SK-MEL-5 (cell line): ENCODE measurements around the gene TMEM119. TPM values are rescaled to one million over a fixed set of nuclear protein-coding genes. Genes with fewer than 3 reads are reported as not detected.
A peak's percentile ranks its signal among the peaks of the same experiment; 100 is the strongest.
"Not testable (repeated sequence)": the region's sequence is repeated elsewhere in the genome, so short reads cannot be mapped to it uniquely, and the experiment has no call there.

Source experiments
- DNase-seq: peaks from one replicate; pipeline ENCODE4 v3.0.0-alpha.2; 2016; ENCODE audit warnings: low read depth, low spot score
- in situ Hi-C: cut with HindIII; loops from 2 replicates; pipeline ENCODE4 v1.10.0; 2016; ENCODE audit warnings: low sequenced_read_pairs, high pct_unique_total_duplicates, low pct_unique_long_range_greater_than_20kb
- total RNA-seq: library from RNA; depleted of rRNA; stranded (reverse); fragments of >200 nt; shearing (Covaris generic); gene quantifications from 2 replicates; pipeline ENCODE4 v1.2.3, GENCODE V29; 2014

Gene TMEM119
- total RNA-seq, 1 experiment from 2014 or later = not detected

DNA sequence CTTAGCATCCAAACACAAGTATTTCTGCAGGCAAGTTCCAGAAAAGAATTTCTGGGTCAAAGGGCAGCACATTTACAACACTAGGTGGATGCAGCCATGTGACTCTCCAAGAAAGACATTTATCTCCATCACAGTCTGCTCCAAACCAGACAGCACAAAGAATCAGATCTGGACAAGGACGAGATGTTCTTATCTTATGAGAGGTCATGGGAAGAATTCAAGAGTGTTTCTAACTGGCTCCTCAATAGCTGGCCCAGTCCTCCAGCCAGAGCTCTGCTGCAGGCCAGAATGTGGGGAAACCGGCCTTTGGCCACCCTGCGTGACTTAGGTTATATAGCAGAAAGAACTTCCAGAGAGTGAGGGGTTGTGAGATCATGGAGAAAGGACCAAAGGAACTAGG is 17.4 kb downstream of the TMEM119 start:
- no peak for DNase-seq

DNA sequence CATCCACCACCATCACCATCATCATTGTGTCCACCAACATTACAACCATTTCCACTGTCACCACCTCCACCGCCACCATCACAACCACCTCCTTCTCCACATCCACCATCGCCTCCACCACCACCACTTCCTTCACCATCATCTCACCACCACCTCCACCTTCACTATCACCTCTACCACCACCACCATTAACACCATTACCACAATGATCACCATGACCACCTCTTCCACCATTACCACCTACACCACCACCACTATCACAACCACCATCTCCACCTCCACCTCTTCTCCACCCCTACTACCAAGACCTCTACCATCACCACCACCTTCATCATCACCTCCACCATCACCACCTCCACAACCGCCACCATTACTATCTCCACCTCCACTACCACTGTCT is 19.1 kb downstream of the TMEM119 start:
- in situ Hi-C loops = no loop called here
- DNase-seq = no peak

More for the DNA sequence above, 17.4 kb downstream of the TMEM119 start:
- in situ Hi-C loops = no loop called here

DNA sequence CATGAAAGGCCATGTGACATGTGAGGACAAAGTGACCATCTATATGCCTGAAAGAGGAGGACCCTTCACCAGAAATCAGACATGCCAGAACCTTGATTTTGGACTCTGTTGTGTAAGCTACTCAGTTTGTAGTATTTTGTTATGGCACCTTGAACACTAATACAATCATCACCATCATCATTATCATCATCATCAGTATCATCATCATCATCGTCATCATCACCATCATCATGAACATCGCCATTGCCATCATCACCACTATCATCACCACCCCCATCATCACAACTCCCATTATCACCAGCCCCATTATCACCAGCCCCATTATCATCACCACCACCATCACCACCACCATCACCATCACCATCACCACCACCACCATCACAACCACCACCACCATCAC is 19.6 kb downstream of the TMEM119 start:
- in situ Hi-C loops = no loop called here
- DNase-seq = no peak

DNA sequence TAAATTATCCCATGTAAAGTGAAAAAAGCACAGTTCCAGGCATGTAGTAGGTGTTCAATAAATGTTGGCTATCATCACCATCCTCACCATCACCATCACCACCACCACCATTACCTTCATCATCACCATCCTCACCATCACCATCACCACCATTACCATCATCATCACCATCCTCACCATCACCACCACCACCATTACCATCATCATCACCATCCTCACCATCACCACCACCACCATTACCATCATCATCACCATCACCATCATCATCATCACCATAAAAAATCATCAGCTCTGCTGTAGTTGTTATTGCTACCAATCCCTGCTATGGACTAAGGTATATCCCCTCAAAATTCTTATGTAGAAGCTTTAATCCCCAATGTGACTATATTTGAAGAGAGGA is 20.4 kb downstream of the TMEM119 start:
- in situ Hi-C loops = no loop called here
- DNase-seq = no peak

DNA sequence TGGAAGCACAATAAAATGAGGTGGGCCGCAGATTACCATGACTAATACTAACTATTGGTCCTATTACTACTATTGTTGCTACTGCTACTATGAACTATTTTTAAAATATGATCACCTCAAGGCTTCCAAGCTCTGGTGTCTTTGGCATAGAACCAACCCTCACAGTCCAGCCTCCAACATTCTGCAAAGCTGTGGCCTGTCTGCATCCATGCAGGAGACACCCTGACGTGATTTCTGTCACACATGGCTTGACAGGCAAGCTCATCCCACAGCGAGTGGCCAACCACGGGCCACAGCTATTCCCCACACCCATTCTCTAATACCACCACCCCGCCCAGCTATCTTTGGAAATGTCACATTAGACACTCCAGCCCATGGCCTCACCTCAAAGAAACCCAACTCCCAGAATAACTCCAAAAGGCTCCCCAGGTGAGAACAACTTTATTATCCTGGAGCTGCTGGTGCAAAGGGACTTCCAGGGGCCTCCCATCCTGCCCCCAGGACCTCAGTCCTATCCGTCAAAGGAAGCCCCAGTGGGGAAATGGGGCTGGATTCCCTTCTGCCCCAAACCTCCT is 21.1 kb downstream of the TMEM119 start:
- DNase-seq = no peak
- in situ Hi-C loops = no loop called here

DNA sequence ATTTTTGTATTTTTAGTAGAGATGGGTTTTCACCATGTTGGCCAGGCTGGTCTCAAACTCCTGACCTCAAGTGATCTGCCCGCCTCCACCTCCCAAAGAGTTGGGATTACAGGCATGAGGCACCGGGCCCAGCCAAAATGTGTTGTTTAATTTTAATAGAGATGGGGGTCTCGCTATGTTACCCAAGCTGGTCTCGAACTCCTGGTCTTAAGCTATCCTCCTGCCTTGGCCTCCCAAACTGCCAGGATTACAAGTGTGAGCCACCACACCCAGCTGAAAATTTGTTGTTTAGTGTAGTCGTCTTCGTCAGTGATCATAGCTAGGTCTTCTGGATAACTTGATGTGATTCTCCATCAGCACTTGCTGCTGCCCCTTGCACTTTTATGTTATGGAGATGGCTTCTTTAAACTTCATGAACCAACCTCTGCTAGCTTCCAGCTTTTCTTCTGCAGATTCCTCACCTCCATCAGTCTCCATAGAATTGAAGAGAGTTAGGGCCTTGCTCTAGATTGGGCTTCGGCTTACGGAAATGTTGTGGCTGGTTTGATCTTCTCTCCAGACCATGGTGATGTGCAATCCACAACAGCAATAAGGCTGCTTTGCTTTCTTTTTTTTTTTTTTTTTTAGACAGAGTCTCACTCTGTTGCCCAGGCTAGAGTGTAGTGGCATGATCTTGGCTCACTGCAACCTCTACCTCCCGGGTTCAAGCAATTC is 22.5 kb downstream of the TMEM119 start:
- in situ Hi-C loops = no loop called here
- no peak for DNase-seq

DNA sequence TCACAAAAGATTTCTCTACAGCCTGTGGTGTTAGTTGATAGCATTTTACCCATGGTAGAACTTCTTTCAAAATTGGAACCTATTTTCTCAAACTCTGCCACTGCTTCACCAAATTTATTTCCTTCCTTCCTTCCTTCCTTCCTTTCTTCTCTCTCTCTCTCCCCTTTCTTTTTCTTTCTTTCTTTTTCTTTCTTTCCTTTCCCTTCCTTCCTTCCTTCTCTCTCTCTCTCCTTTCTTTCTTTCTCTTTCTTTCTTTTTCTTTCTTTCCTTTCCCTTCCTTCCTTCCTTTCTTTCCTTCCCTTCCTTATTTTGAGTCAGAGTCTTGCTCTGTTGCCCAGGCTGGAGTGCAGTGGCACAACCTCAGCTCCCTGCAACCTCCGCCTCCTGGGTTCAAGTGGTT is 23.6 kb downstream of the TMEM119 start:
- in situ Hi-C loops = not testable (repeated sequence)

DNA sequence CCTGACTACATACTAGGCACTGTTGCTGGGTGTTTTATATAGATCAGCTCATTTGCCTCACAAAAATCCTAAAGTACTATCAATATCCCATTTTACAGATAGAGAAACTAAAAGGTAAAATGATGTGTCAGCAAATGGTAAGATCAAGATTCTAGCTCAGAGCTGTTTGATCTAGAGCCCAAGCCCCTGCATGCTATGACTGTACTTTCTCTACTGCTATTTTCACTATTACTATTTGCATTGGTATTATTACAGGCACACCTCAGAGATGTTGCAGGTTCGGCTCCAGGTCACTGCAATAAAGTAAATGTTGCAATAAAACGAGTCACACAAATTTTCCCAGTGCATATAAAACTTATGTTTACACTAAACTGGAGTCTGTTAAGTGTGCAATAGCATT is 24.6 kb downstream of the TMEM119 start:
- no peak for DNase-seq
- in situ Hi-C loops = no loop called here

More for the DNA sequence above, 23.6 kb downstream of the TMEM119 start:
- DNase-seq = not testable (repeated sequence)

DNA sequence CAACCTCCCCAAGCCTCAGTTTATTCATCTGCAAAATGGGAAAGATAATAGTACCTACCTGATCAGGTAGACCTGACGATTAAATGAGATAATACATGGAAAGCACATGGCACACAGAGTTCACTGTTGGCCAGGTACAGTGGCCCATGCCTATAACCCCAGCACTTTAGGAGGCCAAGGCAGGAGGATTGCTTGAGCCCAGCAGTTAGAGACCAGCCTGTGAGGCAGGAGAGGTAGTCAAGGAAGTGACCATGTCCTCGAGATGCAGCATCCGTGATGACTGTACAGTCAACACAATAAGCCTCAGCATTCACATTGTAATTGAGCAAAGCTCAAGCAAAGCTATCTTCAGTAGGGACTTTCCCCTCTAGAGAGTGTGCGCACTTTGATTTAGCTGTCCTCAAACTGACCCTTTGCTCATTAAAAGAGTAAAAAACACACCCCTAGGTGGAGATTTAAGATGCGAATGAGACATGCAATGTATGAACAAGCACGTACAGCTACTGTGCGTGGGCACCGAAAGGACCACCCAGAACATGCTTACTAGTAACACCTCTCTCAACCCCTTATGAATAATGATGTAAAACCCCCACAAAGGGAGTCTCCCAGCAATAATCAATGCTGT is 25.6 kb downstream of the TMEM119 start:
- in situ Hi-C loops = no loop called here
- no peak for DNase-seq

DNA sequence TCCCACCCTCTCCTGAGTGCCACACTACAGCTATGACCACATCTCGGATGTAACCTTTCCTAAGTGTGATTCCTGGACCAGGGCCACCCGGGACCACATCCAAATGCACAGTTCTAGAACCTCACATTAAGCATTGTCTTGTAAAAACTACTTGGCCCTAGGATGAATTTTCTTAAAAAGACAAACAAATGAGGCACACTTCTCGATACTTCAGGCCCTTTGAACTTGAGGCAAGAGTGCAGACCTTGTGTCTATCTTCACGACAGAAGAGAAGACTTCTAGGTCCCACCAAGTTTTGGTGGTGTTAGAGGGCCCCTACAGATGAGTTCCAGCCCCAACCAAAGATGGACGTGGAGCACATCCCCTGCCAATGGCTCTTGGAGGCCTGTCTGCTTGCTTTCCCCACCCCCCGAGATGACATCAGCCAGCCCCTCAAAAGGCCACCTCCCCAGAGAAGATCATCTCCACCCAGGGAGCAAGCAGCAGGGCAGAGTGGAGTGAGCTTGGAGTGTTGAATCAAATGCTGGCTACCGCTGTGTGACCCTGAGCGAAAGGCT is 26.2 kb downstream of the TMEM119 start:
- no peak for DNase-seq
- in situ Hi-C loops = no loop called here

DNA sequence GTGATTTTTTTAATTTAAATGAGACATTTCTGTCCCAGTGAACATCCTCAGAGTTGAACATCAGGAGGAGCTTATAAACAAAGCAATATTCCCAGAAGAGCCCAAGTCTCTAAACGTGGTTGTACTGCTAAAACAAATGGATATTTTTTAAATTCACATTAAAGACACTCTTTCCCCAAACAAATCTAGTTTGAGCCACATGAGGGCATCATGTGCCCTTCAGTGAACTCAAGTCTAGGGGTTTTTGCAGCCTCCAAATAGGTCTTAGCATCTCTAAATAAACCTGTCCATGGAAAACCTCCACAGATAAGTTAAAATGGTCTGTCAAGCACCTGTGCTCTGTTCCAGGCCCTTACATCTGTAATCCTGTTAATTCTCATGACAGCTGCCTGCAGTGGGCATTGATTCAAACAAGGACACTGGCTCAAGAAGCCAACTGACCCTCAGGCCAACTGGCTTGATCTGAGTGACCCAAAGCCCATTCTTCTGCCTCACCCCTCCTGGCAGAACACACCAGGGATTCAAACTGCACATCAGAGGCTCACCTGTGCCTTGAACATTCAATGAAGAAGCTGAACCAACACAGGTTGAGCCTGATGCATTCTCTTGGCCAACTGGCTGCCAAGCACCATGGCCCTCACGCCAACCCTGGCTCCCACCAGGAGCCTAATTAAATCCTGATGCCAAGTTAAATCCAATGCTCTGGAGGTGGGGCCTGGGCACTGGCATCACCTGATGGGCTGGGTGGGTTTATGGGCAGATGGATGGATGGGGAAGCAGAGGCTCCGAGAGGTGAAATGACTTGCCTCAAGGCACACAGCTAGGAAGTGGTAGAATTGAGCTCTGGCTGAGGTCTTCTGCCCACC is 26.9 kb downstream of the TMEM119 start:
- peak; percentile 57 for DNase-seq
- in situ Hi-C loops = no loop called here

DNA sequence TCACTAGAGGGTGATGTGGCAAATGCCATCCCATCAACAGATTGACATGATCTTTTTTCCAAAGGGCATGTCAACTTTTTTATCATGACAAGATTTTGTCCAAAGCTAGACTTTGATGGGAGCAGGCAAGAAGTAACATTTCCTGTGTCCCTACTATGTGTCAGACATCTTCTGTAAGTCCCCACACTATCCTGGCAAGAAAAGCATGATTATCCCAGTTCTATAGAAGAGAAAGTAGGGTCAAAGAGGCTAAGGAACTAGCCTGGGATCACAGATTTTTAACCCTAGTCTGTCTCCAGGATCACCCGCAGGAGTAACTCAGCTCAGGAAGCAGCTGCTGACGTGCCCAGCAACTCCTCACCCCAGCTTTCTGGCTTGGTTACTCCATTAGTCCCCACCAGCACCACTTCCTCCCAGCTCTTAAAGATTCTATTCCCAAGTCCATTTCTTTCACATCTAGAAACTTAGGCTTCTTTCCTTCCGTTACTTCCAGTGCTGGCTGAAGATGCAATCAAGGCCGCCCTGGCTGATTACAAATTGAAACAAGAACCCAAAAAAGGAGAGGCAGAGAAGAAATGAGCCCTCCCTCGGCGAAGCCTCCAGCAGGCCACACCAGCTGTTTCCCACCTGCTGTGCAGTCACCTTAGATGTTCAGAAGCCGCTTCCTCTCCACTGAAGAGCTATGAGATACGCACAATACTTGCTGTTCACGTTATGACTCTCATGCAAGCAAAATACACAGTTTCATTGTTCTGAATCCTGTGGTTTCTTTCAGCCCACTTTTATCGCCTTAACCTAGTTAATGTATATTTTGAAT is 29.3 kb downstream of the TMEM119 start:
- DNase-seq = no peak
- in situ Hi-C loops = no loop called here

DNA sequence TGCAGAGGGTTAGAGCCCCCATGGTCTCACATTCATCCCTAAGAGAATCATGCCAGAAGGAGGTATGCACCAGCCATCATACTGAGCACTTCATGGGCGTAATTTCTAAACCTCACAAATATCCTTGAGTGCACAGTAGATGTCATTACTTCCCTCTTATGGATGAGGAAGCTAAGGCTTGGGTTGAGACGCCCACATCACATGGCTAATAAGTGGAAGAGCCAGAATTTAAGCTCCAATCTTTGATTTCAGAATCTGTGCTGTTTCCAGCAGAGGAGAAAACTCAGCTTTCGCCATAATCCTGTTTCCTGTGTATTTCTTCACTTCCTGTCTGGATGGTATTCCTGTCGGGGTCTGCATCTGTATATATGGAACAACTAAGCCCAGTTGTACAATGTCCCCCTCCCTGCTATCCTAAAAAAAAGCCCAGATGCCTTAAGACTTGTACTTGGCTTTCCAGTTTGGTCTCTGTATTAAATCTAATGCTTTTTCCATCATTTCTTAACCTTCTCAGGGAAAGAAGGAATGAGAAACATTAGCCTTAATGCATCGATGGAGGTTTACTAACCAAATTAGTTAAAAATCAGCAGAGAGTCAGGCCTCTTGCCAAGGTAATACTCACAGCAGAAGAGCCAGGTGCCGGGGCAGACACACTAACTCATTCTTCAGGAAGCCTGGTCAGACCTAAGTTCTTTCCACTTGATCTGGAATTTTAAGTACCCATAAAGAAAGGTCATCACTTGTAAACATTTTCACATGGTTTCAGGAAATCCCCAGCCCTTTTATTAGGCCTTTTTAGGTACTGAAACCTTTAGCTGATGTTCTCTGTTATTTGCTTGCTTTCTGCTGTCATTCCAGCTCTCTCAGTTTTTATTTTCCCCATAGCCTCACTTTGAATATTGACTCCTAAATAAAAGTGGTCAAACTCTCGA is 30.2 kb downstream of the TMEM119 start:
- no peak for DNase-seq
- in situ Hi-C loops = no loop called here

DNA sequence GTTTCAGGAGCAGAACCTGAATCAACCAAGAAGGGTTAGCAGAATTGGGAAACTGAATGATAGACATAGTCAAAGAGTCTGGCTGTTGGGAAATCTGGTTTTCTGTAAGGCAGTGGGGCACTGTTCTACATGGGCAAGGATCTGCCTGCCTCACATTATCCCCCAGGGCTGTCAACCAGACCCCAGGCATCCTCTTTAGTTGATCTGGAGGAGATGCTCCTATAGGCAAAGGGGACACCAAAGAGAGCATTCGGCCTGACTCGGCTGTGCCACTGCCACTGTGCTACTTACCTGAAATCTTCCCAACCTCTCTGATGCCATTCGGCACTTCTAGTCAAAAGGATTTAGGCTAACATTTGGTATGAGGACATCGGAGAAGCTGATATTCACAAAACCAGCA is 31.4 kb downstream of the TMEM119 start:
- in situ Hi-C loops = no loop called here
- no peak for DNase-seq

DNA sequence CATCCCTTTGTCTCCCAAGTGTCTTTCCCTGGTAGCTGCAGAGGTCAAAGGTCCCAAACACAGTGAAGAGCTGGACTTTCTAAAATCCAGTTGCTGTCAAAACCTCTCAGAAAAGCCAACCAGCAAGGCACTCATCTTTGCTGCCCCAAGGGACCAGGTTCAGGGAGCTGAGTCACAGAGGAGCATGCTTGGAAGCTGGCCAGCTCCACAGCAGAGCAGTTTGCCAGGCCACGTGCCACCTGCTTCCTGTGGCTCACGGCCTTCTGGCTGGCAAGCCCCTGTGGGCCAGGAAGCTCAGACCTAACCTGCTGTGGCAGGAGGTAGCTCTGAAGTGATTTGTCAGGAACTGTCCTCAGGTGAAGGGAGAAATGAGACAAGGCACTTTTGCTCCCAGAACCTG is 31.9 kb downstream of the TMEM119 start:
- in situ Hi-C loops = no loop called here
- peak; percentile 87 for DNase-seq

DNA sequence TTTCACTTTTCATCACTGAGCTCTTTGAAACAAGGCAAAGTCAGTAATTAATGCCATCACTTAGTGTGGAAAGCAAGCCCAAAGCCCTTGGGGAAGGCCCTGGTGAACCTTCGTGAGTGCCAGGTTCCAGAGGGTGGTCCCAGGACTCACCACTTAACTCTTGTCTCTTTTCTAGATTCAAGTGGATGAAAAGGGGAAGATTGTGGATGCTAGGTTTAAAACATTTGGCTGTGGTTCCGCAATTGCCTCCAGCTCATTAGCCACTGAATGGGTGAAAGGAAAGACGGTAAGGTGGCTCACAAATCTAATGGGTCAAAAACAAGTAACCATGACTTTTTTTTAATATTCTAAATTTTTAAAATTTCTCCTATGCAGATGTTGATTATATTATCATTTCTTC is 32.7 kb downstream of the TMEM119 start:
- DNase-seq = no peak
- in situ Hi-C loops = no loop called here
